ENCODE data around the gene RDH14.

The RDH14 gene

GRCh38 chr2:18560031-18560796 lies at the start of gene RDH14:
RDH14 (minus strand) TSS chr2:18560653; CDS start chr2:18560572, 81 bp downstream.
- Histone ChIP-seq H3K27me3 (replicated peaks; ENCODE audit: control insufficient read depth, insufficient read depth, low read length) (no peaks in the 10 kb centered on the region), H3K4me3 (replicated peaks; ENCODE audit: low read depth, low read length) (peak within 1 kb of the TSS; percentile 72), H3K36me3 (ENCODE audit: control insufficient read depth, insufficient read depth, low read length) (no peaks in the 10 kb centered on the region; the same call in none of the 2 replicates)
- peak; percentile 95 for DNase-seq (ENCODE audit: extremely low read depth, insufficient read length)
- TF ChIP-seq CTCF (IDR thresholded peaks at IDR 0.05; ENCODE audit: insufficient read depth, low read length, poor library complexity, severe bottlenecking), result no peak

DNA sequence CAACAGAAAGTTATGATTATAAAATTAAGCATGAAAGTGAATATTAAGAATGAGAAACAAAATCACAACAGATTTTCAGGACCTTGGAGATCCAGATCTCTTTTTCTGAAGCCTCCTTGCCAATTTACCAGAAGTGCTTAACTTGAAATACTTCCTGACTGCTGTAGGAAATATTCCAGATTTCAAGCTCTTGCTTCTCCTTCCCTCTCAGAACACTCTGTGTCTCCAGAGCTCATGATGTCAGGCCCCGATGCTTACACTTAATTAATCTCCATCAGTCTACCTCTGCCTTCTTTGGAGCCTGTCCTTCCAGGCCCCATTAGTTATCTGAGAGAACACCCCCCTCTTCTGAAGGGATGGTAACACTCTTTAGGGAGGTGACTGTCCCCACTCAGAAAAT lies 49.6 kb upstream of the RDH14 start:
- no peak overlapping the region for H3K4me3 ChIP-seq (replicated peaks; ENCODE audit: low read depth, low read length)
- TF ChIP-seq CTCF (IDR thresholded peaks at IDR 0.05; ENCODE audit: insufficient read depth, low read length, poor library complexity, severe bottlenecking), result no peak
- H3K36me3 ChIP-seq (ENCODE audit: control insufficient read depth, insufficient read depth, low read length), result no peaks in the 10 kb centered on the region
- no peaks in the 10 kb centered on the region for H3K27me3 ChIP-seq (replicated peaks; ENCODE audit: control insufficient read depth, insufficient read depth, low read length)
- no peak for DNase-seq (ENCODE audit: extremely low read depth, insufficient read length)

DNA sequence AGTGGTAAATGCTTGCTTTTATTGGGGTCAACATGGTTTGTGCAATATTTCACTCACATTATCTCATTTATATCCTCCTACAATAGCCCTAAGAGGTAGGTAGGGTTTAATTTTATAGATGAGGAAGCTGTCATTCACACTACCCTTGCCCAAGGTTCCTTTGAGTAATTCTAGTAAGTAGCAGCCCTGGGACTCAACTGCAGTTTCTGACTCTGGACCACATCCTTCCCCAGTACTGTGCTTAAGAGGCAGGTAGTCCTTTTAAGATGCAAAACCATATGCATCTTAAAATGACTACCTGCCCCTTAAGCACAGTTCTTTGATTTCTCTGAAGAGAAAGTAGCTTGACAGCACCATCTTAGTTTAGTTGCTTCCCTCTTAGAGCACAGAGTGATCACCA lies 44.7 kb upstream of the RDH14 start:
- no peak for DNase-seq (ENCODE audit: extremely low read depth, insufficient read length)
- Histone ChIP-seq H3K36me3 (ENCODE audit: control insufficient read depth, insufficient read depth, low read length) (no peaks in the 10 kb centered on the region), H3K4me3 (replicated peaks; ENCODE audit: low read depth, low read length) (no peak overlapping the region), H3K27me3 (replicated peaks; ENCODE audit: control insufficient read depth, insufficient read depth, low read length) (no peaks in the 10 kb centered on the region)
- TF ChIP-seq CTCF (IDR thresholded peaks at IDR 0.05; ENCODE audit: insufficient read depth, low read length, poor library complexity, severe bottlenecking), result no peak

- Histone ChIP-seq H3K27me3 (replicated peaks; ENCODE audit: control insufficient read depth, insufficient read depth, low read length) (no peaks in the 10 kb centered on the region), H3K4me3 (replicated peaks; ENCODE audit: low read depth, low read length) (no peak overlapping the region), H3K36me3 (ENCODE audit: control insufficient read depth, insufficient read depth, low read length) (no peaks in the 10 kb centered on the region)
- no peak for DNase-seq (ENCODE audit: extremely low read depth, insufficient read length)
- TF ChIP-seq CTCF (IDR thresholded peaks at IDR 0.05; ENCODE audit: insufficient read depth, low read length, poor library complexity, severe bottlenecking), result no peak
Observed at GRCh38 chr2:18604531-18604885, 44.1 kb upstream of the RDH14 start.

- no peaks in the 10 kb centered on the region for H3K36me3 ChIP-seq (ENCODE audit: control insufficient read depth, insufficient read depth, low read length)
- H3K27me3 ChIP-seq (replicated peaks; ENCODE audit: control insufficient read depth, insufficient read depth, low read length), result no peaks in the 10 kb centered on the region
- DNase-seq (ENCODE audit: extremely low read depth, insufficient read length), result no peak
- H3K4me3 ChIP-seq (replicated peaks; ENCODE audit: low read depth, low read length), result no peak overlapping the region
- TF ChIP-seq CTCF (IDR thresholded peaks at IDR 0.05; ENCODE audit: insufficient read depth, low read length, poor library complexity, severe bottlenecking), result no peak
Observed at GRCh38 chr2:18603854-18604530, 43.5 kb upstream of the RDH14 start.

Data from GM06990 (cell line).